GM18519 (cell line): ENCODE results near the gene RAB42.
"Not testable (repeated sequence)": the region's sequence is repeated elsewhere in the genome, so short reads cannot be mapped to it uniquely, and the experiment has no call there.

Experiments
- ATAC-seq: cut with Tn5 transposase; IDR thresholded peaks from one replicate; pipeline ENCODE4 v1.9.1; 2021; ENCODE audit warnings: mild to moderate bottlenecking, moderate library complexity; ENCODE audit not compliant: unreplicated experiment, low FRiP score

Gene RAB42

GRCh38 chr1:28581531-28582247, 10.4 kb upstream of the RAB42 start:
- peak; percentile 72 for ATAC-seq

GRCh38 chr1:28582248-28582615, 9.8 kb upstream of the RAB42 start:
- ATAC-seq: no peak

GRCh38 chr1:28586585-28587391, 5.3 kb upstream of the RAB42 start:
- not testable (repeated sequence) for ATAC-seq

- no peak for ATAC-seq
Observed at GRCh38 chr1:28592321-28593071, 431 bp downstream of the RAB42 start.

GRCh38 chr1:28593988-28594356, 1.9 kb downstream of the RAB42 start:
- not testable (repeated sequence) for ATAC-seq

- not testable (repeated sequence) for ATAC-seq
Observed at GRCh38 chr1:28594686-28595411, 2.8 kb downstream of the RAB42 start.

- no peak for ATAC-seq
Observed at GRCh38 chr1:28595412-28596191, 3.5 kb downstream of the RAB42 start.

- ATAC-seq: not testable (repeated sequence)
Observed at GRCh38 chr1:28596276-28596675, 4.2 kb downstream of the RAB42 start.

- ATAC-seq: no peak
Observed at GRCh38 chr1:28601696-28602095, 9.6 kb downstream of the RAB42 start.

- no peak for ATAC-seq
Observed at GRCh38 chr1:28602536-28603439, 10.7 kb downstream of the RAB42 start.

- no peak for ATAC-seq
Observed at GRCh38 chr1:28604411-28604810, 12.3 kb downstream of the RAB42 start.

GRCh38 chr1:28604962-28605361, 12.9 kb downstream of the RAB42 start:
- ATAC-seq: no peak

GRCh38 chr1:28606771-28607170, 14.7 kb downstream of the RAB42 start:
- ATAC-seq: no peak

- no peak for ATAC-seq
Observed at GRCh38 chr1:28613175-28613574, 21.1 kb downstream of the RAB42 start.

GRCh38 chr1:28631713-28632112, 39.6 kb downstream of the RAB42 start:
- no peak for ATAC-seq

- ATAC-seq: no peak
Observed at GRCh38 chr1:28632560-28632959, 40.5 kb downstream of the RAB42 start.

GRCh38 chr1:28640766-28641165, 48.7 kb downstream of the RAB42 start:
- no peak for ATAC-seq

- ATAC-seq: peak; percentile 7
Observed at GRCh38 chr1:28642056-28642846, 50.2 kb downstream of the RAB42 start.
